HEK293 (cell line): ENCODE data around the gene CHMP5.

Experiments
- CTCF ChIA-PET: fragments of 350-600 bp; formaldehyde crosslinking; extraction: SDS; loops from one replicate; lab custom pipeline; 2021; ENCODE audit warnings: antibody characterized with exemption; lab: Yijun Ruan, JAX
- POLR2A ChIA-PET: fragments of 300-600 bp; formaldehyde crosslinking; extraction: SDS; loops from one replicate; lab custom pipeline; 2020; ENCODE audit warnings: antibody characterized with exemption, inconsistent platforms; lab: Yijun Ruan, JAX
- H3K27ac ChIP-seq: fragments of 200-500 bp; sonication (Bioruptor generic); 2 replicates; pipeline ENCODE4 v1.5.1; 2014; ENCODE audit warnings: low read depth, low read length, control low read depth, inconsistent platforms; ENCODE audit errors: extremely low read depth
- H3K36me3 ChIP-seq, 2 experiments: fragments of 200-500 bp in 1 of 2; sonication (Bioruptor generic) in 1 of 2; 1 replicate in 1 of 2; 2 replicates in 1 of 2; pipeline ENCODE4 v1.5.1; 2014 to 2017; ENCODE audit warnings: inconsistent platforms in 2 of 2, low read length in 2 of 2; ENCODE audit not compliant: control insufficient read depth in 2 of 2, insufficient read depth in 1 of 2
- H3K4me1 ChIP-seq: fragments of 200-500 bp; sonication (Bioruptor generic); 2 replicates; pipeline ENCODE4 v1.5.1; 2014; ENCODE audit warnings: mild to moderate bottlenecking, low read length, inconsistent platforms; ENCODE audit not compliant: control insufficient read depth, insufficient read depth
- H3K4me3 ChIP-seq: 2 replicates; pipeline ENCODE4 v1.5.1; 2011; ENCODE audit warnings: low read depth, mild to moderate bottlenecking, control low read depth, low read length, moderate library complexity
- H3K9me3 ChIP-seq: fragments of 200-500 bp; sonication (Bioruptor generic); 2 replicates; pipeline ENCODE4 v1.5.1; 2014; ENCODE audit warnings: low read depth, low read length, inconsistent platforms; ENCODE audit not compliant: control insufficient read depth, insufficient read depth
- AEBP2 ChIP-seq: fragments of 450-650 bp; formaldehyde crosslinking; IDR thresholded peaks from 2 replicates; pipeline ENCODE4 v1.5.1; 2016; ENCODE audit warnings: missing biosample characterization, missing genetic modification characterization, borderline replicate concordance
- MZF1 ChIP-seq: fragments of 450-650 bp; formaldehyde crosslinking; IDR thresholded peaks from 2 replicates; pipeline ENCODE4 v1.5.1; 2017; ENCODE audit warnings: missing biosample characterization, missing genetic modification characterization, borderline replicate concordance
- PRDM1 ChIP-seq: fragments of 450-650 bp; formaldehyde crosslinking; IDR thresholded peaks from 2 replicates; pipeline ENCODE4; 2016; ENCODE audit warnings: missing biosample characterization, missing genetic modification characterization
- REPIN1 ChIP-seq: fragments of 450-650 bp; formaldehyde crosslinking; IDR thresholded peaks from 2 replicates; pipeline ENCODE4 v1.5.1; 2017; ENCODE audit warnings: missing biosample characterization, missing genetic modification characterization, low read depth
- SETDB1 ChIP-seq: IDR thresholded peaks from one replicate; pipeline ENCODE4 v1.6.1; 2017; ENCODE audit warnings: mild to moderate bottlenecking, low read length, moderate library complexity, mixed read lengths; ENCODE audit not compliant: insufficient read length
- SP3 ChIP-seq: fragments of 450-650 bp; formaldehyde crosslinking; IDR thresholded peaks from 2 replicates; pipeline ENCODE4 v1.5.1; 2016; ENCODE audit warnings: missing biosample characterization, missing genetic modification characterization
- SP7 ChIP-seq: fragments of 450-650 bp; formaldehyde crosslinking; IDR thresholded peaks from 2 replicates; pipeline ENCODE4 v1.5.1; 2016; ENCODE audit warnings: missing biosample characterization, missing genetic modification characterization
- ZBTB21 ChIP-seq: fragments of 450-650 bp; formaldehyde crosslinking; IDR thresholded peaks from 2 replicates; pipeline ENCODE4 v1.5.1; 2017; ENCODE audit warnings: missing biosample characterization, missing genetic modification characterization
- ZBTB48 ChIP-seq: fragments of 450-650 bp; formaldehyde crosslinking; IDR thresholded peaks from 2 replicates; pipeline ENCODE4 v1.5.1; 2016; ENCODE audit warnings: missing biosample characterization, missing genetic modification characterization
- ZFP37 ChIP-seq: fragments of 450-650 bp; formaldehyde crosslinking; IDR thresholded peaks from 2 replicates; pipeline ENCODE4 v1.5.1; 2016; ENCODE audit warnings: missing biosample characterization, missing genetic modification characterization
- ZIC2 ChIP-seq: fragments of 450-650 bp; formaldehyde crosslinking; IDR thresholded peaks from 2 replicates; pipeline ENCODE4 v1.5.1; 2016; ENCODE audit warnings: missing biosample characterization, missing genetic modification characterization
- ZNF140 ChIP-seq: fragments of 450-650 bp; formaldehyde crosslinking; IDR thresholded peaks from 2 replicates; pipeline ENCODE4 v1.5.1; 2016; ENCODE audit warnings: missing biosample characterization, missing genetic modification characterization
- ZNF155 ChIP-seq: fragments of 450-650 bp; formaldehyde crosslinking; IDR thresholded peaks from 2 replicates; pipeline ENCODE4 v1.5.1; 2016; ENCODE audit warnings: missing biosample characterization, missing genetic modification characterization
- ZNF169 ChIP-seq: fragments of 450-650 bp; formaldehyde crosslinking; IDR thresholded peaks from 2 replicates; pipeline ENCODE4 v1.5.1; 2016; ENCODE audit warnings: missing biosample characterization, missing genetic modification characterization
- ZNF280D ChIP-seq: fragments of 450-650 bp; formaldehyde crosslinking; IDR thresholded peaks from 2 replicates; pipeline ENCODE4 v1.5.1; 2016; ENCODE audit warnings: missing biosample characterization, missing genetic modification characterization
- ZNF37A ChIP-seq: fragments of 450-650 bp; IDR thresholded peaks from 2 replicates; pipeline ENCODE4 v1.5.1; 2018; ENCODE audit warnings: missing biosample characterization, missing genetic modification characterization
- ZNF391 ChIP-seq: fragments of 450-650 bp; formaldehyde crosslinking; IDR thresholded peaks from 2 replicates; pipeline ENCODE4 v1.5.1; 2016; ENCODE audit warnings: low read depth, missing biosample characterization, missing genetic modification characterization, borderline replicate concordance
- ZNF416 ChIP-seq: fragments of 450-650 bp; formaldehyde crosslinking; IDR thresholded peaks from 2 replicates; pipeline ENCODE4 v1.5.1; 2016; ENCODE audit warnings: missing biosample characterization, missing genetic modification characterization
- ZNF433 ChIP-seq: fragments of 450-650 bp; formaldehyde crosslinking; IDR thresholded peaks from 2 replicates; pipeline ENCODE4 v1.5.1; 2016; ENCODE audit warnings: missing biosample characterization, missing genetic modification characterization, low read depth
- ZNF501 ChIP-seq: fragments of 450-650 bp; formaldehyde crosslinking; IDR thresholded peaks from 2 replicates; pipeline ENCODE4 v1.5.1; 2016; ENCODE audit warnings: missing biosample characterization, missing genetic modification characterization
- ZNF510 ChIP-seq: fragments of 450-650 bp; formaldehyde crosslinking; IDR thresholded peaks from 2 replicates; pipeline ENCODE4 v1.5.1; 2018; ENCODE audit warnings: mild to moderate bottlenecking, missing genetic modification characterization, missing biosample characterization; ENCODE audit not compliant: insufficient replicate concordance
- ZNF571 ChIP-seq: fragments of 450-650 bp; formaldehyde crosslinking; IDR thresholded peaks from 2 replicates; pipeline ENCODE4 v1.5.0; 2017; ENCODE audit warnings: missing biosample characterization, missing genetic modification characterization
- ZNF623 ChIP-seq: fragments of 450-650 bp; formaldehyde crosslinking; IDR thresholded peaks from 2 replicates; pipeline ENCODE4 v1.5.1; 2016; ENCODE audit warnings: missing biosample characterization, missing genetic modification characterization
- ZNF707 ChIP-seq: fragments of 450-650 bp; formaldehyde crosslinking; IDR thresholded peaks from 2 replicates; pipeline ENCODE4 v1.5.1; 2016; ENCODE audit warnings: missing biosample characterization, missing genetic modification characterization

CHMP5 gene

GRCh38 chr9:33230756-33231622 lies 33.9 kb upstream of the CHMP5 start:
- ChIA-PET CTCF (interaction anchor here (0.6 to 1.0 kb wide), 4 partner anchors 74 to 393 kb away, joined by 3 to 5 read pairs (median 4); no protein-coding TSS in a partner anchor), POLR2A (interaction anchor here (1.7 kb wide), 1 partner anchor 34 kb away, joined by 3 read pairs; the partner anchor contains the start of genes BAG1 and CHMP5)
- peaks cover 6% of the 10 kb centered on the region for H3K4me1 ChIP-seq
- no peaks in the 10 kb centered on the region for H3K36me3 ChIP-seq
- TF ChIP-seq ZNF510 (tag by site-specific recombination) (no peak), ZNF37A (no peak), ZFP37 (no peak), ZNF501 (tag by site-specific recombination) (no peak), SP7 (tag by site-specific recombination) (no peak), ZNF140 (tag by site-specific recombination) (no peak), ZNF433 (tag by site-specific recombination) (no peak)
- H3K27ac ChIP-seq: no peak overlapping the region
- no peak overlapping the region for H3K4me3 ChIP-seq
- no peaks in the 10 kb centered on the region for H3K9me3 ChIP-seq

GRCh38 chr9:33231623-33231942 lies 33.3 kb upstream of the CHMP5 start:
- Histone ChIP-seq H3K27ac (no peak overlapping the region), H3K9me3 (no peaks in the 10 kb centered on the region), H3K36me3 (no peaks in the 10 kb centered on the region), H3K4me1 (peaks cover 6% of the 10 kb centered on the region), H3K4me3 (no peak overlapping the region)
- TF ChIP-seq SP3 (tag by site-specific recombination): no peak
- no peak for TF ChIP-seq ZNF707
- no peak for TF ChIP-seq ZNF169 (tag by site-specific recombination)
- no peak for TF ChIP-seq ZNF280D
- no peak for TF ChIP-seq MZF1 (tag by site-specific recombination)
- TF ChIP-seq PRDM1 (tag by site-specific recombination): no peak
- ChIA-PET POLR2A (interaction anchor here (1.7 kb wide), 1 partner anchor 33 kb away, joined by 3 read pairs; the partner anchor contains the start of genes BAG1 and CHMP5), CTCF (interaction anchor here (0.6 to 1.0 kb wide), 3 partner anchors 73 to 184 kb away, joined by 3 to 5 read pairs (median 4); no protein-coding TSS in a partner anchor)

GRCh38 chr9:33232815-33233214 lies 32.0 kb upstream of the CHMP5 start:
- ChIA-PET POLR2A (no interaction called here), CTCF (interaction anchor here (0.6 to 1.4 kb wide), 4 partner anchors 58 to 853 kb away, joined by 3 read pairs; partner anchors contain the start of gene NFX1)
- Histone ChIP-seq H3K4me3 (no peak overlapping the region), H3K9me3 (no peaks in the 10 kb centered on the region), H3K36me3 (no peaks in the 10 kb centered on the region), H3K4me1 (peaks cover 6% of the 10 kb centered on the region), H3K27ac (no peak overlapping the region)
- TF ChIP-seq REPIN1: no peak
- no peak for TF ChIP-seq ZBTB48
- no peak for TF ChIP-seq ZNF623 (tag by site-specific recombination)
- TF ChIP-seq ZNF416: no peak
- TF ChIP-seq ZNF571 (tag by site-specific recombination): no peak
- no peak for TF ChIP-seq ZNF155 (tag by site-specific recombination)
- TF ChIP-seq ZIC2 (tag by site-specific recombination): no peak
- TF ChIP-seq AEBP2 (tag by site-specific recombination): no peak
- TF ChIP-seq ZBTB21 (tag by site-specific recombination): no peak
- no peak for TF ChIP-seq ZNF391 (tag by site-specific recombination)
- no peak for TF ChIP-seq SETDB1
